HG02981 (cell line): ENCODE data around the gene STAT3.
"Not testable (repeated sequence)": the region's sequence is repeated elsewhere in the genome, so short reads cannot be mapped to it uniquely, and the experiment has no call there.

Source experiments
- ATAC-seq: cut with Tn5 transposase; IDR thresholded peaks from one replicate; pipeline ENCODE4 v1.9.1; 2021; ENCODE audit warnings: mild to moderate bottlenecking, moderate library complexity; ENCODE audit not compliant: unreplicated experiment

STAT3 gene

GRCh38 chr17:42264366-42264765, 123.9 kb downstream of the STAT3 start:
- ATAC-seq = not testable (repeated sequence)
